H54 (cell line): ENCODE results near the gene CCDC157.
"Not testable (repeated sequence)": the region's sequence is repeated elsewhere in the genome, so short reads cannot be mapped to it uniquely, and the experiment has no call there.

ENCODE experiments used
- DNase-seq: peaks from one replicate; pipeline ENCODE4 v3.0.0; 2011; ENCODE audit warnings: low spot score, mixed read lengths; ENCODE audit not compliant: insufficient read length
- FAIRE-seq: peaks from 3 replicates; lab custom pipeline; 2011; peaks lifted over from hg19 to GRCh38; lab: Jason Lieb, UNC
- POLR2A ChIP-seq: IDR thresholded peaks from 2 replicates; pipeline ENCODE4 v1.6.1; 2011; ENCODE audit warnings: low read depth, mild to moderate bottlenecking, low read length

CCDC157 gene

GRCh38 chr22:30335236-30335635 is 21.6 kb upstream of the CCDC157 start:
- DNase-seq (no peak), FAIRE-seq (no peak)
- TF ChIP-seq POLR2A = no peak

- FAIRE-seq (no peak), DNase-seq (no peak)
- no peak for TF ChIP-seq POLR2A
Measured at GRCh38 chr22:30336752-30337460, 19.9 kb upstream of the CCDC157 start.

- TF ChIP-seq POLR2A = no peak
- DNase-seq (no peak), FAIRE-seq (no peak)
Measured at GRCh38 chr22:30337461-30337778, 19.4 kb upstream of the CCDC157 start.

GRCh38 chr22:30338341-30338740 is 18.5 kb upstream of the CCDC157 start:
- not testable (repeated sequence) for DNase-seq, FAIRE-seq

GRCh38 chr22:30338802-30339201 is 18.0 kb upstream of the CCDC157 start:
- no peak for TF ChIP-seq POLR2A
- no peak for FAIRE-seq
- DNase-seq = no peak

- FAIRE-seq = no peak
- no peak for TF ChIP-seq POLR2A
- no peak for DNase-seq
Measured at GRCh38 chr22:30340911-30341685, 15.7 kb upstream of the CCDC157 start.

- TF ChIP-seq POLR2A = no peak
- DNase-seq (no peak), FAIRE-seq (no peak)
Measured at GRCh38 chr22:30344447-30345200, 12.2 kb upstream of the CCDC157 start.

- FAIRE-seq (no peak), DNase-seq (no peak)
- no peak for TF ChIP-seq POLR2A
Measured at GRCh38 chr22:30347255-30347892, 9.4 kb upstream of the CCDC157 start.

- TF ChIP-seq POLR2A = no peak
- DNase-seq (no peak), FAIRE-seq (no peak)
Measured at GRCh38 chr22:30348404-30348803, 8.4 kb upstream of the CCDC157 start.

- DNase-seq (no peak), FAIRE-seq (no peak)
- no peak for TF ChIP-seq POLR2A
Measured at GRCh38 chr22:30348809-30349208, 8.0 kb upstream of the CCDC157 start.

GRCh38 chr22:30351226-30351625 is 5.6 kb upstream of the CCDC157 start:
- no peak for DNase-seq
- no peak for TF ChIP-seq POLR2A
- no peak for FAIRE-seq

GRCh38 chr22:30354644-30355043 is 2.2 kb upstream of the CCDC157 start:
- DNase-seq (no peak), FAIRE-seq (no peak)
- no peak for TF ChIP-seq POLR2A

GRCh38 chr22:30357236-30357570 is 396 bp downstream of the CCDC157 start:
- DNase-seq (no peak), FAIRE-seq (no peak)
- no peak for TF ChIP-seq POLR2A

- DNase-seq (no peak), FAIRE-seq (no peak)
- no peak for TF ChIP-seq POLR2A
Measured at GRCh38 chr22:30357650-30358215, 926 bp downstream of the CCDC157 start.
